Activated B cell treated with CpG ODN at 0.5 μM for 24 hours (primary cell): ENCODE data around the gene ZFAND2B. TPM values are rescaled to one million over a fixed set of nuclear protein-coding genes. Genes with fewer than 3 reads are reported as not detected.

ENCODE experiments used
- ATAC-seq: fragments of 200-7000 bp; cut with Tn5 transposase; one replicate; pipeline ENCODE4 v1.10.0; 2021; ENCODE audit warnings: low read depth, mild to moderate bottlenecking, moderate library complexity
- CTCF ChIA-PET: fragments of 350-600 bp; sonication (Branson Sonifier 250); formaldehyde crosslinking; loops from one replicate; lab custom pipeline; 2021; ENCODE audit warnings: antibody characterized with exemption; lab: Charles Lee
- POLR2A ChIA-PET: fragments of 350-600 bp; sonication (Branson Sonifier 250); formaldehyde crosslinking; loops from one replicate; lab custom pipeline; 2021; ENCODE audit warnings: antibody characterized with exemption; lab: Charles Lee
- DNase-seq: peaks from one replicate; pipeline ENCODE4 v3.0.0; 2022
- H3K27ac Mint-ChIP-seq: one replicate; pipeline ENCODE4 v1.8.0; 2020; ENCODE audit warnings: mixed read lengths
- H3K27me3 Mint-ChIP-seq: one replicate; pipeline ENCODE4 v1.8.0; 2021; ENCODE audit warnings: mixed read lengths
- H3K36me3 Mint-ChIP-seq: one replicate; pipeline ENCODE4 v1.8.0; 2021; ENCODE audit warnings: low read depth, mixed read lengths
- H3K4me1 Mint-ChIP-seq: one replicate; pipeline ENCODE4 v1.8.0; 2021; ENCODE audit warnings: mixed read lengths
- H3K4me3 Mint-ChIP-seq: one replicate; pipeline ENCODE4 v1.8.0; 2020; ENCODE audit warnings: mild to moderate bottlenecking, mixed read lengths
- H3K9me3 Mint-ChIP-seq: one replicate; pipeline ENCODE4 v1.8.0; 2020; ENCODE audit warnings: mixed read lengths
- intact Hi-C: fragments of 100-400 bp; cut with micrococcal nuclease; formaldehyde crosslinking; loops from one replicate; pipeline ENCODE4 v1.15.1; 2024
- total RNA-seq: library from RNA; stranded (reverse); gene quantifications from 2 replicates; pipeline ENCODE4 v1.2.3, GENCODE V29; 2022
- TF ChIP-seq, protein P1 (sequence below): fragments of 200-600 bp; IDR thresholded peaks from one replicate; pipeline ENCODE4 v1.8.0; 2022; ENCODE audit warnings: antibody characterized with exemption, mild to moderate bottlenecking

Gene ZFAND2B
- total RNA-seq, 1 donor from 2014 or later, result 47.2 TPM

DNA sequence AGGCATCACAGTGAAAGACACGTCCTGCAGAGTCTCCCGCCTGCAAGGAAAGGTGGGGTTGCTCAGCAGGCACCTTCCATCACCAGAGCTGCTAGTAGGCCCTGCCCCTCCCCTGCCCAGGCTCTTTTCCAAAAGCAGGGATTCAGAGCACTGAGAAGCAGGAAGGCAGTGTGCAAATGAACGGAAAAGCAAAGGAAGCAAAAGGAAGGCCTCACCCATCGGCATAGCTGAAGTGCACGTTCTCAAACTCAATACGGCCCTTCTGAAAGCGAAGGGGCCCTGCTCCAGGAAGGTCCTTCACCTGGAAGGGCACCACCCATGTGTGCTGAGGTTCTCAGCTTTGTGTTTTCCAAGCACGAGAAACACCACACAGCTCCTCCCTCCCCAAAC lies 6.4 kb downstream of the ZFAND2B start:
- DNase-seq (no peak), ATAC-seq (no peak)
- H3K36me3 Mint-ChIP-seq, result peaks cover 36% of the 10 kb centered on the region
- CTCF ChIA-PET, result interaction anchor here (1.4 kb wide), 1 partner anchor 53 kb away, joined by 4 read pairs; no protein-coding TSS in a partner anchor
- no peaks in the 10 kb centered on the region for H3K9me3 Mint-ChIP-seq
- POLR2A ChIA-PET, result interaction anchor here (2.2 to 3.0 kb wide), 2 partner anchors 36 to 66 kb away, joined by 21 to 22 read pairs; partner anchors contain the start of genes CNPPD1 and DNAJB2
- H3K4me1 Mint-ChIP-seq, result peaks cover 20% of the 10 kb centered on the region
- H3K4me3 Mint-ChIP-seq, result no peak overlapping the region
- intact Hi-C loops, result no loop called here
- H3K27ac Mint-ChIP-seq, result no peak overlapping the region
- no peaks in the 10 kb centered on the region for H3K27me3 Mint-ChIP-seq
- TF ChIP-seq, protein P1, sequence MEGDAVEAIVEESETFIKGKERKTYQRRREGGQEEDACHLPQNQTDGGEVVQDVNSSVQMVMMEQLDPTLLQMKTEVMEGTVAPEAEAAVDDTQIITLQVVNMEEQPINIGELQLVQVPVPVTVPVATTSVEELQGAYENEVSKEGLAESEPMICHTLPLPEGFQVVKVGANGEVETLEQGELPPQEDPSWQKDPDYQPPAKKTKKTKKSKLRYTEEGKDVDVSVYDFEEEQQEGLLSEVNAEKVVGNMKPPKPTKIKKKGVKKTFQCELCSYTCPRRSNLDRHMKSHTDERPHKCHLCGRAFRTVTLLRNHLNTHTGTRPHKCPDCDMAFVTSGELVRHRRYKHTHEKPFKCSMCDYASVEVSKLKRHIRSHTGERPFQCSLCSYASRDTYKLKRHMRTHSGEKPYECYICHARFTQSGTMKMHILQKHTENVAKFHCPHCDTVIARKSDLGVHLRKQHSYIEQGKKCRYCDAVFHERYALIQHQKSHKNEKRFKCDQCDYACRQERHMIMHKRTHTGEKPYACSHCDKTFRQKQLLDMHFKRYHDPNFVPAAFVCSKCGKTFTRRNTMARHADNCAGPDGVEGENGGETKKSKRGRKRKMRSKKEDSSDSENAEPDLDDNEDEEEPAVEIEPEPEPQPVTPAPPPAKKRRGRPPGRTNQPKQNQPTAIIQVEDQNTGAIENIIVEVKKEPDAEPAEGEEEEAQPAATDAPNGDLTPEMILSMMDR, result no peak

DNA sequence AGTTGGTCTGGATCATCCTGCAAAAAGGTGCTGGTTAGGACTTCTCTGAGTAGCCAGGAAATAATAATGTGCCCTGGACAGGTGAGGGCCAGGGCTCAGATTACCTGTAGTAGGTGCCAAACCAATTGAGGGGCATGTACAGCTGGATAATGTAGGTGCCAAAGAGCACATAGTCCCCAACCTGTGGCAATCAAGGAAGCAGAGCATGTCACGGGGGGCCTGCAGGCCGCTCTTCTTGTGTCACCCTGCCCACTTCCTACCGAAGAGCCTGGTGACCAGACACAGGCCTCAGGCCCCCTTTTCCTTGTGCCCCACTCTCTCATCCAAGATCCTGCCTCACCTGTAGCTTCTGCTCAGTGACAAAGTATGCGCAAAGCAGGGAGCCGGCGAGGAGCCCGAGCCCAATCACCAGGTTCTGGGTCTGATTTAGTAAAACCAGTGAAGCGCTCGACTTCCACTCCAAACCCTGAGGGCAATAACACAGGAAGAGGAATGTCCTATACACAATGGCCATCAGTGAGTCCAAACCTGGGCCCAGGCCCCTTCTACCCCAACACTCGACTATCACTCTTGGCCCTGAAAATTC lies 7.0 kb downstream of the ZFAND2B start:
- Mint-ChIP-seq H3K4me3 (no peak overlapping the region), H3K36me3 (peaks cover 30% of the 10 kb centered on the region), H3K4me1 (peaks cover 18% of the 10 kb centered on the region), H3K9me3 (no peaks in the 10 kb centered on the region), H3K27ac (no peak overlapping the region), H3K27me3 (no peaks in the 10 kb centered on the region)
- TF ChIP-seq, protein P1, result no peak
- ATAC-seq, result no peak
- no peak for DNase-seq
- intact Hi-C loops, result no loop called here
- POLR2A ChIA-PET, result interaction anchor here (3.0 kb wide), 1 partner anchor 37 kb away, joined by 21 read pairs; the partner anchor contains the start of gene CNPPD1
- CTCF ChIA-PET, result interaction anchor here (1.3 to 1.4 kb wide), 2 partner anchors 54 to 81 kb away, joined by 4 read pairs; no protein-coding TSS in a partner anchor

DNA sequence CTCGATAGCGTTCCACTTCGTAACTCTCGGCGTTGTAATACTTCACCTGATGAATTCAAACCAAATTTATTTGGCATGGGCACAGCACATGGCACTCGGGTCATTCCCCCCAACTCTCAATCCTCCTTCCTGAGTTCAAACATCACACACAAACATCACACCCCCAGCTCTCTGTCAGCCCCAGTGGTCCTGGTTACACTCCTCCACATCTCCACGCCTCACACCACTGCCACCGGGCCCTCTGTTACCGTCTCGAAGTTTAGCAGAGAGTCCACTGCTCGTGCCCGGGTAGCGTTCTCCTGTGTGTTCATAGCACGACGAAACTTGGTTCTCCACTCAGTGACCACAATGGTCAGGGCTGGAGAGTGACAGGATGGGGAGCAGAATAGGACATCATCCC lies 7.6 kb downstream of the ZFAND2B start:
- no peaks in the 10 kb centered on the region for H3K27me3 Mint-ChIP-seq
- intact Hi-C loops, result no loop called here
- no peak overlapping the region for H3K27ac Mint-ChIP-seq
- ATAC-seq, result no peak
- ChIA-PET CTCF (interaction anchor here (1.3 kb wide), 1 partner anchor 81 kb away, joined by 4 read pairs; no protein-coding TSS in a partner anchor), POLR2A (no interaction called here)
- DNase-seq, result no peak
- peaks cover 27% of the 10 kb centered on the region for H3K36me3 Mint-ChIP-seq
- H3K4me1 Mint-ChIP-seq, result peaks cover 22% of the 10 kb centered on the region
- no peaks in the 10 kb centered on the region for H3K9me3 Mint-ChIP-seq
- H3K4me3 Mint-ChIP-seq, result no peak overlapping the region
- TF ChIP-seq, protein P1, result no peak

DNA sequence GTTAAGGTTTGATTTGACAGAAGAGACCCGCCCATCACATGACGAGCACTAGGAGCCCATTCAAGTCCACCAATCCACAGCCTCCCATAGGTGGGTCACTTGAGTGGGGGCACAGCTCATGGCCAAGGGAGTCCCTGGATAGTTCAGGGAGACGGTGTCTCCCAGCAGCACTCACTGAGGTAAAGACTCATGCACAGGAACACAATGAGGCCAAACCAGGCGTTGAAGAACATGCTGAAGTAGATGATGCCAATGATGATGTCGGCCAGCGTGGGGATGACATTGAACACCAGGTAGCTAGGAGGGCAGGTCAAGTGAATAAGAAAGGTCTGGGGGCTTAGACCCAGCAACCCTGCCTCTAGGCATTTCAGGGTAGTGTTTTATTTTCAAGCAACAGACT lies 8.2 kb downstream of the ZFAND2B start:
- CTCF ChIA-PET, result interaction anchor here (1.0 to 1.3 kb wide), 2 partner anchors 45 to 80 kb away, joined by 3 to 4 read pairs; partner anchors contain the start of gene SLC23A3
- DNase-seq (no peak), ATAC-seq (no peak)
- Mint-ChIP-seq H3K27ac (no peak overlapping the region), H3K4me3 (no peak overlapping the region), H3K4me1 (peaks cover 28% of the 10 kb centered on the region), H3K9me3 (no peaks in the 10 kb centered on the region), H3K27me3 (no peaks in the 10 kb centered on the region), H3K36me3 (peaks cover 25% of the 10 kb centered on the region)
- intact Hi-C loops, result no loop called here
- POLR2A ChIA-PET, result interaction anchor here (1.0 to 1.3 kb wide), 2 partner anchors 15 to 30 kb away, joined by 3 read pairs; partner anchors contain the start of genes ANKZF1, ATG9A, GLB1L and STK16
- TF ChIP-seq, protein P1, result no peak

DNA sequence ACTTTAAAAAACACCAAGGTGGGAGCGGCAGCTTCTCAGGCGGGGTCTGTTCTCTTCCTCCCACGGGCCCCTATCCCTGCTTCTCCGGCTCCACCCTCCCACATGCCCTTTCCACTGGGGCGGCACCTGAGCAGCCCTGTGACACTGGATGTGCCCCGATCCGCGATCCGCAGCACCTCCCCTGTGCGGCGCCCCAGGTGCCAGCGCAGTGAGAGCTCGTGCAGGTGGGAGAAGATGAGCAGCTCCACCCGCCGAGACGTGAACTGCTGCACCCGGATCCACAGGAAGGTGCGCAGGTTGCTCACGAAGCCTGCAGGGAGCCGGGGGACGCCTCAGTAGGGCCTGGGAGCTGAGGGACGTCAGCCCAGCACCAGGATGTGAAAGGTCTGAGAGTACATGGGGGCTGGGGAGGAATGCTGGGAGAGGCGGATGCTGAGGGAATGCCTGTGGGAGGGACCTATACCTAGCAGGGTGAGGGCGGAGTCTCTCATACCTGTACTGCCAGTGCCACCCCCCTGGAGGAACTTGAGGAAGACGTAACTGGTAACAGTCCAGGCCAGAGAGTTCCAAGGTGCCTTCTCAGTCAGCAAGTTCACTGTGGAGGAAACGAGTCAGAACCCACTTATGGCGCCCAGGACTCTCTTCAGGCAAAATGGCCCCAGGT lies 9.4 kb downstream of the ZFAND2B start:
- ChIA-PET POLR2A (interaction anchor here (0.9 to 5.9 kb wide), 9 partner anchors 10 to 336 kb away, joined by 3 to 61 read pairs (median 4); partner anchors contain the start of genes ANKZF1, ATG9A, CNPPD1 and DNAJB2), CTCF (interaction anchor here (0.5 to 4.3 kb wide), 3 partner anchors 7 to 1017 kb away, joined by 4 to 25 read pairs (median 5); no protein-coding TSS in a partner anchor)
- Mint-ChIP-seq H3K36me3 (peaks cover 32% of the 10 kb centered on the region), H3K4me3 (no peak overlapping the region), H3K27ac (no peak overlapping the region), H3K4me1 (peaks cover 27% of the 10 kb centered on the region), H3K27me3 (no peaks in the 10 kb centered on the region), H3K9me3 (no peaks in the 10 kb centered on the region)
- intact Hi-C loops, result no loop called here
- TF ChIP-seq, protein P1, result no peak
- DNase-seq (no peak), ATAC-seq (no peak)
